Lower leg skin (tissue), 3 donors: Measurements from ENCODE around the gene MAP7D2.
"Not testable (repeated sequence)": the region's sequence is repeated elsewhere in the genome, so short reads cannot be mapped to it uniquely, and the experiment has no call there.

ENCODE experiments used
- CTCF ChIP-seq, 3 donors: fragments of 450-650 bp; IDR thresholded peaks; one replicate each; pipeline ENCODE4 v1.5.1; 2016; ENCODE audit warnings: antibody characterized with exemption in 3 of 3, mild to moderate bottlenecking in 3 of 3, moderate library complexity in 2 of 3
- POLR2A ChIP-seq, 2 donors: fragments of 450-650 bp; IDR thresholded peaks; one replicate each; pipeline ENCODE4 v1.6.1; 2016 to 2017; ENCODE audit warnings: antibody characterized with exemption in 2 of 2, mild to moderate bottlenecking in 1 of 2, moderate library complexity in 1 of 2

DNA sequence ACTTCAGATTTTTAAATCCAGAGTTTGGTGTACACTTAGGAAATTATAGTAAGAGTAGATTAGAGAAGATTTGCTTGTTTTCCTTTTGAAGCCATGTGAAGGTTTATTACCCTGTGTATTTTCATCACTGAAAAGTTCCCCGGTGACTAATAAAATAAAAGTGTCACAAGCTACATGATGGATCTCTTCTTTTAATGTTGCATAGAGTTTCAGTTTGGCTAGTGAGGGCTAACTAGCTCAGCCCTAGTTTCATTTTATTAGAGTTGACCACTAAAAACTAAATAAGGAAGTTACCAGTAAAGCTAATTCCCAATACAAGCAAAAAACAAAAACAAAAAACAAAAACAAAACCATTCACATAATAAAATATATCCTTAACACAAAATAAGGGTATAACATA, 10.1 kb upstream of the MAP7D2 start:
- TF ChIP-seq POLR2A, CTCF (IDR thresholded peaks at IDR 0.05): not testable (repeated sequence)
